HL-60 (cell line): Measurements from ENCODE around the gene ZNF37A.

Source experiments
- CTCF ChIP-seq: IDR thresholded peaks from one replicate; pipeline ENCODE4 v1.5.1; 2011; ENCODE audit warnings: low read length, control low read depth, inconsistent platforms; ENCODE audit not compliant: insufficient read depth
- POLR2AphosphoS5 ChIP-seq: IDR thresholded peaks from 2 replicates; pipeline ENCODE4 v1.6.1; 2012; ENCODE audit warnings: low read depth
- REST ChIP-seq: IDR thresholded peaks from 2 replicates; pipeline ENCODE4 v1.6.1; 2012; ENCODE audit warnings: low read depth; ENCODE audit not compliant: insufficient replicate concordance

GRCh38 chr10:38070501-38070900 lies 23.6 kb upstream of the ZNF37A start:
- no peak for TF ChIP-seq POLR2AphosphoS5
- TF ChIP-seq CTCF: no peak
- no peak for TF ChIP-seq REST
